ENCODE data around the gene ANGPT4. TPM values are rescaled to one million over a fixed set of nuclear protein-coding genes. Genes with fewer than 3 reads are reported as not detected.

ANGPT4 gene
- total and polyA plus RNA-seq, 2 of the 13 experiments (the other 11 are each of a cell fraction or from before 2014, with no cell fraction given), result not detected

- peak; percentile 89 for TF ChIP-seq ZGPAT (CRISPR knock-in tag; IDR thresholded peaks at IDR 0.05)
- peak; percentile 92 for TF ChIP-seq MAX (IDR thresholded peaks at IDR 0.05)
- TF ChIP-seq TEAD2 (CRISPR knock-in tag; IDR thresholded peaks at IDR 0.05), result no peak
- peak; percentile 91 for TF ChIP-seq XRCC5 (optimal IDR thresholded peaks at IDR 0.05; ENCODE audit: low read length)
- TF ChIP-seq, protein P1, sequence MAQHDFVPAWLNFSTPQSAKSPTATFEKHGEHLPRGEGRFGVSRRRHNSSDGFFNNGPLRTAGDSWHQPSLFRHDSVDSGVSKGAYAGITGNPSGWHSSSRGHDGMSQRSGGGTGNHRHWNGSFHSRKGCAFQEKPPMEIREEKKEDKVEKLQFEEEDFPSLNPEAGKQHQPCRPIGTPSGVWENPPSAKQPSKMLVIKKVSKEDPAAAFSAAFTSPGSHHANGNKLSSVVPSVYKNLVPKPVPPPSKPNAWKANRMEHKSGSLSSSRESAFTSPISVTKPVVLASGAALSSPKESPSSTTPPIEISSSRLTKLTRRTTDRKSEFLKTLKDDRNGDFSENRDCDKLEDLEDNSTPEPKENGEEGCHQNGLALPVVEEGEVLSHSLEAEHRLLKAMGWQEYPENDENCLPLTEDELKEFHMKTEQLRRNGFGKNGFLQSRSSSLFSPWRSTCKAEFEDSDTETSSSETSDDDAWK (CRISPR knock-in tag; IDR thresholded peaks at IDR 0.05), result no peak
- peak; percentile 95 for TF ChIP-seq KDM5B (CRISPR knock-in tag; IDR thresholded peaks at IDR 0.05; ENCODE audit: borderline replicate concordance)
- TF ChIP-seq, protein P2, sequence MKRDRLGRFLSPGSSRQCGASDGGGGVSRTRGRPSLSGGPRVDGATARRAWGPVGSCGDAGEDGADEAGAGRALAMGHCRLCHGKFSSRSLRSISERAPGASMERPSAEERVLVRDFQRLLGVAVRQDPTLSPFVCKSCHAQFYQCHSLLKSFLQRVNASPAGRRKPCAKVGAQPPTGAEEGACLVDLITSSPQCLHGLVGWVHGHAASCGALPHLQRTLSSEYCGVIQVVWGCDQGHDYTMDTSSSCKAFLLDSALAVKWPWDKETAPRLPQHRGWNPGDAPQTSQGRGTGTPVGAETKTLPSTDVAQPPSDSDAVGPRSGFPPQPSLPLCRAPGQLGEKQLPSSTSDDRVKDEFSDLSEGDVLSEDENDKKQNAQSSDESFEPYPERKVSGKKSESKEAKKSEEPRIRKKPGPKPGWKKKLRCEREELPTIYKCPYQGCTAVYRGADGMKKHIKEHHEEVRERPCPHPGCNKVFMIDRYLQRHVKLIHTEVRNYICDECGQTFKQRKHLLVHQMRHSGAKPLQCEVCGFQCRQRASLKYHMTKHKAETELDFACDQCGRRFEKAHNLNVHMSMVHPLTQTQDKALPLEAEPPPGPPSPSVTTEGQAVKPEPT (CRISPR knock-in tag; IDR thresholded peaks at IDR 0.05; ENCODE audit: low read depth), result peak; percentile 88; the same call in 1 of the 2 replicates
- TF ChIP-seq ZBTB38 (CRISPR knock-in tag; IDR thresholded peaks at IDR 0.05), result peak; percentile 40; the same call in 1 of the 2 replicates
- TF ChIP-seq RARA (CRISPR knock-in tag; IDR thresholded peaks at IDR 0.05), result 0 out of 2 replicates have a peak, but pooled peaks have one; percentile 6
- no peak for TF ChIP-seq CC2D1A (CRISPR knock-in tag; IDR thresholded peaks at IDR 0.05)
- no peak for TF ChIP-seq TRIM22 (IDR thresholded peaks at IDR 0.05)
- peak; percentile 65 for TF ChIP-seq ATF7 (IDR thresholded peaks at IDR 0.05)
- 0 out of 2 replicates have a peak, but pooled peaks have one; percentile 23 for TF ChIP-seq ATF7 (CRISPR knock-in tag; IDR thresholded peaks at IDR 0.05)
- peak; percentile 78 for TF ChIP-seq HIVEP1 (CRISPR knock-in tag; IDR thresholded peaks at IDR 0.05)
- TF ChIP-seq ARID2 (CRISPR knock-in tag; IDR thresholded peaks at IDR 0.05; ENCODE audit: borderline replicate concordance), result peak; percentile 83; the same call in 1 of the 2 replicates
- TF ChIP-seq YEATS2 (CRISPR knock-in tag; IDR thresholded peaks at IDR 0.05; ENCODE audit: borderline replicate concordance), result peak; percentile 5; the same call in 1 of the 2 replicates
- no peak for TF ChIP-seq SKIL (CRISPR knock-in tag; IDR thresholded peaks at IDR 0.05; ENCODE audit: borderline replicate concordance)
- no peak for TF ChIP-seq TCF7L2 (IDR thresholded peaks at IDR 0.05; ENCODE audit: low read depth, low read length)
- no peak for TF ChIP-seq HBP1 (CRISPR knock-in tag; IDR thresholded peaks at IDR 0.05; ENCODE audit: low read depth)
- no peak for TF ChIP-seq ZNF251 (CRISPR knock-in tag; IDR thresholded peaks at IDR 0.05)
Measured at GRCh38 chr20:833450-834150, 82.5 kb downstream of the ANGPT4 start, which contains the start of gene FAM110A (continued).
